SK-N-SH (cell line): Measurements from ENCODE around the gene CYP46A1. TPM values are rescaled to one million over a fixed set of nuclear protein-coding genes. Genes with fewer than 3 reads are reported as not detected.

ENCODE experiments used
- CTCF ChIA-PET: fragments of 300-600, 350-600 bp; formaldehyde crosslinking; extraction: SDS; loops from one replicate; lab custom pipeline; 2021; lab: Yijun Ruan, JAX
- POLR2A ChIA-PET: fragments of 350-600 bp; sonication (Branson Sonifier 250); formaldehyde crosslinking; extraction: SDS; loops from one replicate; lab custom pipeline; 2020; ENCODE audit warnings: antibody characterized with exemption, inconsistent platforms; lab: Yijun Ruan, JAX
- DNase-seq: peaks from one replicate; pipeline ENCODE4 v3.0.0; 2012
- H2AFZ ChIP-seq: fragments of 200-600 bp; sonication (generic); 2 replicates; pipeline ENCODE4 v1.8.1; 2016; ENCODE audit warnings: antibody characterized with exemption, mild to moderate bottlenecking, low read depth
- H3F3A ChIP-seq: fragments of 200-600 bp; sonication (generic); replicated peaks from 2 replicates; pipeline ENCODE3; 2016; ENCODE audit warnings: antibody characterized with exemption, mild to moderate bottlenecking; ENCODE audit not compliant: insufficient read depth
- H3K27ac ChIP-seq, 2 experiments: fragments of 200-500 bp in 1 of 2; fragments of 200-600 bp in 1 of 2; sonication (Bioruptor generic) in 1 of 2; sonication (generic), shearing (Covaris generic) in 1 of 2; 2 replicates each; pipeline versions ENCODE4 v1.5.1 to v1.6.1; 2014 to 2016; ENCODE audit warnings: low read depth in 2 of 2, inconsistent platforms in 1 of 2, low read length in 1 of 2, mild to moderate bottlenecking in 1 of 2, mixed read lengths in 1 of 2
- H3K27me3 ChIP-seq: fragments of 200-600 bp; sonication (generic), shearing (Covaris generic); 2 replicates; pipeline ENCODE4 v1.6.1; 2016; ENCODE audit warnings: mixed run types; ENCODE audit not compliant: insufficient read depth
- H3K36me3 ChIP-seq, 2 experiments: fragments of 200-500 bp in 1 of 2; fragments of 200-600 bp in 1 of 2; sonication (Bioruptor generic) in 1 of 2; sonication (generic) in 1 of 2; replicated peaks in 1 of 2; 2 replicates each; pipeline versions ENCODE3 to v1.5.1; 2014 to 2016; ENCODE audit warnings: low read length in 1 of 2, mild to moderate bottlenecking in 1 of 2; ENCODE audit not compliant: insufficient read depth in 2 of 2, control insufficient read depth in 1 of 2
- H3K4me1 ChIP-seq, 2 experiments: fragments of 200-500 bp in 1 of 2; fragments of 200-600 bp in 1 of 2; sonication (Bioruptor generic) in 1 of 2; sonication (generic), shearing (Covaris generic) in 1 of 2; 2 replicates each; pipeline versions ENCODE4 v1.5.1 to v1.6.1; 2014 to 2016; ENCODE audit warnings: low read depth in 1 of 2, low read length in 1 of 2, mixed run types in 1 of 2; ENCODE audit not compliant: insufficient read depth in 2 of 2, control insufficient read depth in 1 of 2
- H3K4me2 ChIP-seq: fragments of 200-600 bp; sonication (generic), shearing (Covaris generic); 2 replicates; pipeline ENCODE4 v1.6.1; 2017; ENCODE audit warnings: mixed run types
- H3K4me3 ChIP-seq, 2 experiments: fragments of 200-500 bp in 1 of 2; fragments of 200-600 bp in 1 of 2; sonication (Bioruptor generic) in 1 of 2; sonication (generic), shearing (Covaris generic) in 1 of 2; 2 replicates each; pipeline versions ENCODE4 v1.5.1 to v1.8.1; 2014 to 2016; ENCODE audit warnings: low read depth in 2 of 2, inconsistent platforms in 1 of 2, low read length in 1 of 2, mild to moderate bottlenecking in 1 of 2, mixed read lengths in 1 of 2, moderate library complexity in 1 of 2
- H3K79me2 ChIP-seq: fragments of 200-600 bp; sonication (generic); 2 replicates; pipeline ENCODE4 v1.8.1; 2017; ENCODE audit warnings: mild to moderate bottlenecking; ENCODE audit not compliant: insufficient read depth
- H3K9ac ChIP-seq: fragments of 200-600 bp; sonication (generic); 2 replicates; pipeline ENCODE4 v1.6.1; 2017; ENCODE audit warnings: mixed run types
- H3K9me2 ChIP-seq: fragments of 200-600 bp; sonication (generic); 2 replicates; pipeline ENCODE4 v1.6.1; 2017; ENCODE audit warnings: mixed run types
- H3K9me3 ChIP-seq: fragments of 200-600 bp; sonication (generic); 2 replicates; pipeline ENCODE4 v1.6.1; 2017; ENCODE audit warnings: mixed run types, mild to moderate bottlenecking, moderate library complexity
- H4K20me1 ChIP-seq: fragments of 200-600 bp; sonication (generic); 2 replicates; pipeline ENCODE4 v1.6.1; 2017; ENCODE audit warnings: mild to moderate bottlenecking, mixed run types; ENCODE audit not compliant: insufficient read depth
- CHD2 ChIP-seq: fragments of 150-350 bp; IDR thresholded peaks from 2 replicates; pipeline ENCODE4 v1.6.1; 2018; ENCODE audit warnings: low read length; ENCODE audit not compliant: partially characterized antibody
- EP300 ChIP-seq, 2 experiments: IDR thresholded peaks; 2 replicates each; pipeline versions ENCODE4 v1.4.0 to v1.6.1; 2012; ENCODE audit warnings: borderline replicate concordance in 1 of 2, low read depth in 1 of 2, low read length in 1 of 2
- EZH2phosphoT487 ChIP-seq: fragments of 200-600 bp; sonication (generic); IDR thresholded peaks from 2 replicates; pipeline ENCODE4 v1.6.1; 2017; ENCODE audit warnings: low read depth, mixed run types, mild to moderate bottlenecking, antibody characterized with exemption, moderate library complexity, borderline replicate concordance
- FOSL2 ChIP-seq: IDR thresholded peaks from 2 replicates; pipeline ENCODE4 v1.4.0; 2012; ENCODE audit warnings: low read depth, mild to moderate bottlenecking, moderate library complexity, borderline replicate concordance
- FOXM1 ChIP-seq: IDR thresholded peaks from 2 replicates; pipeline ENCODE4 v1.4.0; 2012; ENCODE audit warnings: low read depth, mild to moderate bottlenecking
- GABPA ChIP-seq: IDR thresholded peaks from 2 replicates; pipeline ENCODE4 v1.4.0; 2012; ENCODE audit warnings: low read depth, mild to moderate bottlenecking
- GATA2 ChIP-seq: sonication (generic); formaldehyde crosslinking; IDR thresholded peaks from 2 replicates; pipeline ENCODE4 v1.5.0; 2020; ENCODE audit warnings: mild to moderate bottlenecking, missing genetic modification reagents
- JUND ChIP-seq: IDR thresholded peaks from 2 replicates; pipeline ENCODE4 v1.4.0; 2012
- MEF2A ChIP-seq: IDR thresholded peaks from 2 replicates; pipeline ENCODE4 v1.4.0; 2012; ENCODE audit warnings: low read depth, borderline replicate concordance
- MXI1 ChIP-seq: IDR thresholded peaks from 2 replicates; pipeline ENCODE4 v1.6.1; 2012; ENCODE audit warnings: mild to moderate bottlenecking, low read depth, low read length, improper control_type of control experiment
- NRF1 ChIP-seq: IDR thresholded peaks from 2 replicates; pipeline ENCODE4 v1.6.1; 2012; ENCODE audit warnings: low read depth, mild to moderate bottlenecking, low read length
- RAD21 ChIP-seq: IDR thresholded peaks from 2 replicates; pipeline ENCODE4 v1.6.1; 2012; ENCODE audit warnings: mild to moderate bottlenecking, low read length
- RCOR1 ChIP-seq: fragments of 150-350 bp; IDR thresholded peaks from 2 replicates; pipeline ENCODE4 v1.6.1; 2017; ENCODE audit warnings: antibody characterized with exemption, low read length
- RXRA ChIP-seq: IDR thresholded peaks from 2 replicates; pipeline ENCODE4 v1.4.0; 2012; ENCODE audit warnings: low read depth, mild to moderate bottlenecking, borderline replicate concordance
- SMC3 ChIP-seq: IDR thresholded peaks from 2 replicates; pipeline ENCODE4 v1.6.1; 2012; ENCODE audit warnings: low read depth, low read length, improper control_type of control experiment
- TAF1 ChIP-seq: IDR thresholded peaks from 2 replicates; pipeline ENCODE4 v1.6.1; 2012; ENCODE audit warnings: low read depth, mild to moderate bottlenecking, low read length, moderate library complexity, borderline replicate concordance
- TCF12 ChIP-seq: IDR thresholded peaks from 2 replicates; pipeline ENCODE4 v1.4.0; 2012
- TEAD4 ChIP-seq: IDR thresholded peaks from 2 replicates; pipeline ENCODE4 v1.4.0; 2012; ENCODE audit warnings: mild to moderate bottlenecking, borderline replicate concordance; ENCODE audit not compliant: insufficient read depth
- WGBS: methylation state at CpG from one replicate; pipeline ENCODE4 v1.1.6; 2017; ENCODE audit warnings: low lambda C conversion rate; 5-methylcytosine and 5-hydroxymethylcytosine counted together
- polyA plus RNA-seq, 3 experiments: library from polyadenylated mRNA; depleted of rRNA; stranded (reverse); fragments of >200 nt; gene quantifications; 2 replicates each; pipeline ENCODE4 v1.2.3, GENCODE V29; 2012
- TF ChIP-seq, protein P1 (sequence below): IDR thresholded peaks from 2 replicates; pipeline ENCODE4 v1.6.1; 2012; ENCODE audit warnings: mild to moderate bottlenecking, low read depth, low read length, moderate library complexity
- TF ChIP-seq, protein P2 (sequence below): fragments of 150-350 bp; IDR thresholded peaks from 2 replicates; pipeline ENCODE4 v1.6.1; 2017; ENCODE audit warnings: antibody characterized with exemption, low read length, low read depth, borderline replicate concordance
- TF ChIP-seq, protein P3 (sequence below): fragments of 150-350 bp; IDR thresholded peaks from 2 replicates; pipeline ENCODE4 v1.6.1; 2016; ENCODE audit warnings: mild to moderate bottlenecking, low read depth, low read length

Gene CYP46A1
- polyA plus RNA-seq, 1 of the 3 experiments (the other 2 are of a cell fraction) = 0.30 TPM

DNA sequence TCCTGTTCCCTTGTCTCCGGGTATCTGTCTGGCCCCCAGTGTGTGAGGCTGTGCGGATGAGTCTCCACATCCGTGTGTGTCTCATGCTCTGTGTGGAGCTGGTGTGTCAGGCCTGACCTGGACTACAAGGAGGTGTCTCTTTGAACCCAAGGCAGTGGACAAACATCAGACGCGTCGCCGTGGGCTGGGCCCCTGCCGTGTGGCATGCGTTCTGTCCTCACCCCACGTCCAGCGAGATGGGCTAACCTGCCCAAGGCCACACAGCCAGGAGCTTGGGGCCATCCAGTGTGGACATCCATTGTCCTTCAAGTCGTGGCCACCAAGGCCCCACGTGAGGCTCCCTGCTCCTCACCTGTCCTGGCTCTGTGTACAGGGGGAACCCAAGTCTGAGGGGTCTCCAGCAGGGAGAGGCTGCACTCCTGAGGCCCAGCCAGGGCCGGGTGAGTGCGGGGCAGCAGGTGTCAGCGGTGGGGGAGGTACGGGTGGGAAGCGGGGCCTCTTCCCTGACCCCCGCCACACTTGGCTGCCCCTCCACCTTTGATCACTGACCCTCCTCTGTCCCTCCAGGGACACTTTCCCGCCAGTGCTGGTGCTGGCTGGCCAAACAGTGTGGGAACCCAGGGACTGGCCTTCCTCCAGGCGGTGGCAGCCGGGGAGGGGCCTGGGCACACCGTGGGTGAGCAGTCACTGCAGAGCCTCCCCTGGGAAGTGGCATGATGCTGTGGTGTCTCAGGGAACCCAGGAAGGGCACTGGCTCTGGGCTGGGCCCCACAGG lies 48.5 kb downstream of the CYP46A1 start:
- H3K27ac ChIP-seq = no peak overlapping the region
- CTCF ChIA-PET = interaction anchor here (0.5 to 11.2 kb wide), 8 partner anchors 17 to 215 kb away, joined by 3 to 136 read pairs (median 6); partner anchors contain the start of gene EML1
- no peak overlapping the region for H3K9ac ChIP-seq
- H3K9me2 ChIP-seq = no peaks in the 10 kb centered on the region
- no peaks in the 10 kb centered on the region for H3K27me3 ChIP-seq
- H3K36me3 ChIP-seq = no peaks in the 10 kb centered on the region
- TF ChIP-seq TCF12 = no peak
- TF ChIP-seq, protein P1, sequence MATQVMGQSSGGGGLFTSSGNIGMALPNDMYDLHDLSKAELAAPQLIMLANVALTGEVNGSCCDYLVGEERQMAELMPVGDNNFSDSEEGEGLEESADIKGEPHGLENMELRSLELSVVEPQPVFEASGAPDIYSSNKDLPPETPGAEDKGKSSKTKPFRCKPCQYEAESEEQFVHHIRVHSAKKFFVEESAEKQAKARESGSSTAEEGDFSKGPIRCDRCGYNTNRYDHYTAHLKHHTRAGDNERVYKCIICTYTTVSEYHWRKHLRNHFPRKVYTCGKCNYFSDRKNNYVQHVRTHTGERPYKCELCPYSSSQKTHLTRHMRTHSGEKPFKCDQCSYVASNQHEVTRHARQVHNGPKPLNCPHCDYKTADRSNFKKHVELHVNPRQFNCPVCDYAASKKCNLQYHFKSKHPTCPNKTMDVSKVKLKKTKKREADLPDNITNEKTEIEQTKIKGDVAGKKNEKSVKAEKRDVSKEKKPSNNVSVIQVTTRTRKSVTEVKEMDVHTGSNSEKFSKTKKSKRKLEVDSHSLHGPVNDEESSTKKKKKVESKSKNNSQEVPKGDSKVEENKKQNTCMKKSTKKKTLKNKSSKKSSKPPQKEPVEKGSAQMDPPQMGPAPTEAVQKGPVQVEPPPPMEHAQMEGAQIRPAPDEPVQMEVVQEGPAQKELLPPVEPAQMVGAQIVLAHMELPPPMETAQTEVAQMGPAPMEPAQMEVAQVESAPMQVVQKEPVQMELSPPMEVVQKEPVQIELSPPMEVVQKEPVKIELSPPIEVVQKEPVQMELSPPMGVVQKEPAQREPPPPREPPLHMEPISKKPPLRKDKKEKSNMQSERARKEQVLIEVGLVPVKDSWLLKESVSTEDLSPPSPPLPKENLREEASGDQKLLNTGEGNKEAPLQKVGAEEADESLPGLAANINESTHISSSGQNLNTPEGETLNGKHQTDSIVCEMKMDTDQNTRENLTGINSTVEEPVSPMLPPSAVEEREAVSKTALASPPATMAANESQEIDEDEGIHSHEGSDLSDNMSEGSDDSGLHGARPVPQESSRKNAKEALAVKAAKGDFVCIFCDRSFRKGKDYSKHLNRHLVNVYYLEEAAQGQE = no peak
- no peak for TF ChIP-seq TAF1
- TF ChIP-seq GATA2 (CRISPR knock-in tag) = no peak
- TF ChIP-seq, protein P2, sequence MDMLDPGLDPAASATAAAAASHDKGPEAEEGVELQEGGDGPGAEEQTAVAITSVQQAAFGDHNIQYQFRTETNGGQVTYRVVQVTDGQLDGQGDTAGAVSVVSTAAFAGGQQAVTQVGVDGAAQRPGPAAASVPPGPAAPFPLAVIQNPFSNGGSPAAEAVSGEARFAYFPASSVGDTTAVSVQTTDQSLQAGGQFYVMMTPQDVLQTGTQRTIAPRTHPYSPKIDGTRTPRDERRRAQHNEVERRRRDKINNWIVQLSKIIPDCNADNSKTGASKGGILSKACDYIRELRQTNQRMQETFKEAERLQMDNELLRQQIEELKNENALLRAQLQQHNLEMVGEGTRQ = no peak
- H3K9me3 ChIP-seq = no peaks in the 10 kb centered on the region
- H3K4me1 ChIP-seq = peaks cover 0 to 10% of the 10 kb centered on the region in 2 experiments; a peak in 1 of 4 replicates
- 92% methylated on average over 12 of the region's 23 CpGs for WGBS
- no peak for DNase-seq
- no peaks in the 10 kb centered on the region for H3F3A ChIP-seq
- no peak overlapping the region for H3K4me2 ChIP-seq
- POLR2A ChIA-PET = no interaction called here
- H4K20me1 ChIP-seq = no peaks in the 10 kb centered on the region
- no peak overlapping the region for H3K4me3 ChIP-seq
- H3K79me2 ChIP-seq = no peaks in the 10 kb centered on the region
- no peak overlapping the region for H2AFZ ChIP-seq

DNA sequence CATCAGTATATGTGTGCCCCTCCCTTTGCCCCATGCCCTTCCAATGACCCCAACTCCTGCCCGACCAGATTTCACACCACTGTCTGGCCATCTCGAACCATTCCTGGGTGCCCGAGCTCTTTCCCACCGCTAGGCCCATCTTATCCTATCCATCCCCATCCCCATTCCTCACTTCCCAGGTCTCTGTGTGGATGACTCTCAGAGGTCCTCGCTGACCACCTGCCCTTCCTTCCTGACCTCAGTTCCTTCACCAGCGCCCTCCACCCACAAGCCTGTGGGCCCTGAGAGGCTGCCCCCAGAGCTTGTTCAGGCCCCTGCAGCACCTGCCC lies 49.1 kb downstream of the CYP46A1 start:
- ChIA-PET CTCF (interaction anchor here (0.9 to 11.2 kb wide), 7 partner anchors 60 to 215 kb away, joined by 3 to 136 read pairs (median 4); partner anchors contain the start of gene EML1), POLR2A (no interaction called here)
- Histone ChIP-seq H3K4me1 (peaks cover 0 to 10% of the 10 kb centered on the region in 2 experiments; a peak in 1 of 4 replicates), H4K20me1 (no peaks in the 10 kb centered on the region), H3K79me2 (no peaks in the 10 kb centered on the region), H3K4me2 (no peak overlapping the region), H3K4me3 (no peak overlapping the region), H3K9ac (no peak overlapping the region), H3K9me2 (no peaks in the 10 kb centered on the region), H3K36me3 (no peaks in the 10 kb centered on the region), H3F3A (no peaks in the 10 kb centered on the region), H3K27me3 (no peaks in the 10 kb centered on the region), H3K27ac (no peak overlapping the region), H3K9me3 (no peaks in the 10 kb centered on the region), H2AFZ (no peak overlapping the region)
- DNase-seq = no peak
- WGBS = 69% methylated on average over 6 of the region's 6 CpGs
- TF ChIP-seq, protein P2 = no peak
- TF ChIP-seq JUND = no peak
- no peak for TF ChIP-seq EZH2phosphoT487
- TF ChIP-seq GATA2 (CRISPR knock-in tag) = no peak
- TF ChIP-seq RXRA = no peak
- TF ChIP-seq MXI1 = no peak
- no peak for TF ChIP-seq RAD21
- no peak for TF ChIP-seq MEF2A
- TF ChIP-seq TCF12 = no peak
- no peak for TF ChIP-seq SMC3
- no peak for TF ChIP-seq NRF1
- TF ChIP-seq, protein P3, sequence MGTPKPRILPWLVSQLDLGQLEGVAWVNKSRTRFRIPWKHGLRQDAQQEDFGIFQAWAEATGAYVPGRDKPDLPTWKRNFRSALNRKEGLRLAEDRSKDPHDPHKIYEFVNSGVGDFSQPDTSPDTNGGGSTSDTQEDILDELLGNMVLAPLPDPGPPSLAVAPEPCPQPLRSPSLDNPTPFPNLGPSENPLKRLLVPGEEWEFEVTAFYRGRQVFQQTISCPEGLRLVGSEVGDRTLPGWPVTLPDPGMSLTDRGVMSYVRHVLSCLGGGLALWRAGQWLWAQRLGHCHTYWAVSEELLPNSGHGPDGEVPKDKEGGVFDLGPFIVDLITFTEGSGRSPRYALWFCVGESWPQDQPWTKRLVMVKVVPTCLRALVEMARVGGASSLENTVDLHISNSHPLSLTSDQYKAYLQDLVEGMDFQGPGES = no peak
- TF ChIP-seq GABPA = no peak
- TF ChIP-seq CHD2 = no peak
- no peak for TF ChIP-seq EP300 (IDR thresholded peaks at IDR 0.05; ENCODE audit: borderline replicate concordance in 1 of 2, low read depth in 1 of 2, low read length in 1 of 2)
- TF ChIP-seq FOSL2 = no peak
- no peak for TF ChIP-seq FOXM1
- no peak for TF ChIP-seq RCOR1
- TF ChIP-seq TEAD4 = no peak
